Measurements from ENCODE around the gene GLYAT.
A peak's percentile ranks its signal among the peaks of the same experiment; 100 is the strongest.
"Not testable (repeated sequence)": the region's sequence is repeated elsewhere in the genome, so short reads cannot be mapped to it uniquely, and the experiment has no call there.

Gene GLYAT

GRCh38 chr11:58685973-58686722 lies 45.6 kb downstream of the GLYAT start:
- DNase-seq (ENCODE audit: low read depth in 4 of 4, low spot score in 1 of 4), result no peak

GRCh38 chr11:58682660-58683059 lies 49.1 kb downstream of the GLYAT start:
- not testable (repeated sequence) for DNase-seq (ENCODE audit: low read depth in 4 of 4, low spot score in 1 of 4)

- DNase-seq (ENCODE audit: low read depth in 4 of 4, low spot score in 1 of 4), result not testable (repeated sequence)
Observed at GRCh38 chr11:58677536-58677935, 54.2 kb downstream of the GLYAT start.

DNA sequence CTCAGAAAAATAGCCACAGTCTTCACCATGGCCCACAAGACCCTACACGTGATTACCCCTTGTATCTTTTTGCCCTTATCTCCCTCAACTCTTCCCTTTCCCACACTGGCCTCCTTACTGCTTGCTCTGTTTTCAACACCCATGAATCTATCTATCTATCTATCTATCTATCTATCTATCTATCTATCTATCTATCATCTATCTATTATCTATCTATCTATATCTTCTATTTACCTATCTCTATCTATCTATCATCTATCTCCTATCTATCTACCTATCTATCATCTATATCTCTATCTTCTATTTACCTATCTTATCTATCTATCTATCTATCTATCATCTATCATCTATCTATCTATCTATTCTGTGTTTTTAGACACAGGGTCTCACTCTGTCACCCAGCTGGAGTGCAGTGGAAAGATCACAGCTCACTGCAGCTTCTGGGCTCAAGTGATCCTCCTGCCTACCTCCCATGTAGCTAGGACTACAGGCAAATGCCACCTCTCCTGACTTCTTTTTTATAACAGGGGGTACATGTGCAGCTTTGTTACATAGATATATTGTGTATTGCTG lies 55.1 kb downstream of the GLYAT start:
- DNase-seq (ENCODE audit: low read depth in 4 of 4, low spot score in 1 of 4), result no peak

GRCh38 chr11:58675334-58676155 lies 56.2 kb downstream of the GLYAT start:
- DNase-seq (ENCODE audit: low read depth in 4 of 4, low spot score in 1 of 4), result peak; percentile 64 to 68 (median 65)

- DNase-seq (ENCODE audit: low read depth in 4 of 4, low spot score in 1 of 4), result no peak
Observed at GRCh38 chr11:58674609-58675008, 57.1 kb downstream of the GLYAT start.

DNA sequence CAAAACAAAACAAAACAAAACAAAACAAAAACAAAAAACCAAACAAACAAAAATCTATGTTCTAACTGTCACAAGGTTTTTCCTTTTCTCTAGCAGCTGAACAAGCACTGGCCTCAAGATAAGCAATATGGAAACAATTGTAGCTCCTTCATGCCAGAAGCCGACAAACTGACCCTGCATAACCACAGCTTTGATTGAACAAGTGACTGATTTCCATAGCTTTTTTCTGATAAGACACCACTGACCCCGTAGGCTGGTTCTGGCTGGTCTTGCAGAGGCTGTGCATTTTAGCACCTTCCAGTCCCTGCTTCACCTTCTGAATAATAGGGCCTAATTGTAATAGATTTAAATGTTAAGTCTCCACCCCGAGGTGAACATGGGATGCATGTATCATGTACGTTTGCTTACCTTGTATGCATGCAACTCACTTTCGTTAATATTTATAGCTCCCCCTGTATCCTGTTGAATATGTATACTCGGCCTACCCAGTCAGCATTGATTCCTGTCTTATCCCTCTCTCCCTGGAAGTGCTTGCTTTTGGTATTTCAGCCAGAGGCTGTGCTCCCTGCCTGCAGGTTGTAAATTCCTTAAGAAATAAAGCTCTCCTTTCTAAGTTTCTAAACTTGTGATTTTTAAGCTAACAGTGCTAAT lies 59.6 kb downstream of the GLYAT start:
- no peak for DNase-seq (ENCODE audit: low read depth in 4 of 4, low spot score in 1 of 4)

DNA sequence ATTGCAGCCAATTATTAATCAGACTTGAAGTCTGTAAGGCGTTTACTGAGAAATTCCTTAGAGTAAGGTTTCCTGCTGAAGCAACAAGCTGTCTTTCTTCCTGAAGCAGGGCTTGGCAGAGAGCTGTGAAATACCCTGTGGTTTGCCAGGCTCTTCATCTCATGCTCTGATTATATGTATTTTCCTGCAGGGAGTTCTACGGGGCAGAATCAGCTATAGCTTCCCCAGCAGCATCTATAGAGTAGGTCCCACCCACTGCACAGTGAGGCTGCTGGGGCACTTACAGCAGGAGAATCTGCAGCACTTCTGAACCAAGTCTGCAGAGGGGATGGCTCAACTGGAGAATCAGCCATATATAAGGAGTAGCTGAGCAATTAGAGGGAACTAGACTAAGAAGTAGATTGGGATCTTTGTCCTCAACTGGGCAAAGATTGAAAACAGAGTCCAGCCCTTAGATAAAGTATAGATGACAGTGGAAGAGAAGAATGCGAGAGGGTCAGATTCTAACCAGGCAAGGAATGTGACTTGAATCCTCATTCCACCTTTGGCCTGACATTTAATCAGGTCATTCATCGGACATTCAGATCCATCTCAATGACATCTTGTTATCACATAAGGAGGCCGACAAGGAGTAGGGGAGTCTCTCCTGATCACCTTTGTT lies 71.7 kb downstream of the GLYAT start:
- no peak for DNase-seq (ENCODE audit: low read depth in 4 of 4, low spot score in 1 of 4)

DNA sequence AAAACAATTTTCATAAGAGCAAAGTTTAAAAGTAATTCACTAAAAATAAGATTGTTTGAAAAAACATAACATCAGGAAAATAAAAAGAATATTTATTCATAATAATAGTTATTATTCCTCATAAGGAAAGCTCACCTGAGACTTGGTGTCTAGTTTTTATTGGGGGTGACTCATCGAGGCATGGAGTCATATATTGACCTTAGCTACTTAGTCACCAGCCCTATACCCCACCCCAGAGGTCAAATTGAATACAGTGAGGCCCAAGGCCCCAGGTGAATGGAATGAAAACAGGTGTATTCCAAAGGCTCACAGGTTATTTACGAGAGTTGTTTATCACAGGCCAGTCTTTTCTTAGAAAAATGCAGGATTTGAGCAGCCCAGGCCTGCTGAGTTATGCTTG lies 72.3 kb downstream of the GLYAT start:
- DNase-seq (ENCODE audit: low read depth in 4 of 4, low spot score in 1 of 4), result no peak
